COLO668 (cell line): ENCODE measurements around the gene MIA2.
A peak's percentile ranks its signal among the peaks of the same experiment; 100 is the strongest.
"Not testable (repeated sequence)": the region's sequence is repeated elsewhere in the genome, so short reads cannot be mapped to it uniquely, and the experiment has no call there.

Experiments
- DNase-seq: peaks from one replicate; lab custom pipeline; 2025; ENCODE audit not compliant: unreplicated experiment; lab: John Stamatoyannopoulos, UW

The MIA2 gene

GRCh38 chr14:39266525-39266870 lies 32.8 kb downstream of the MIA2 start:
- peak; percentile 85 for DNase-seq

DNA sequence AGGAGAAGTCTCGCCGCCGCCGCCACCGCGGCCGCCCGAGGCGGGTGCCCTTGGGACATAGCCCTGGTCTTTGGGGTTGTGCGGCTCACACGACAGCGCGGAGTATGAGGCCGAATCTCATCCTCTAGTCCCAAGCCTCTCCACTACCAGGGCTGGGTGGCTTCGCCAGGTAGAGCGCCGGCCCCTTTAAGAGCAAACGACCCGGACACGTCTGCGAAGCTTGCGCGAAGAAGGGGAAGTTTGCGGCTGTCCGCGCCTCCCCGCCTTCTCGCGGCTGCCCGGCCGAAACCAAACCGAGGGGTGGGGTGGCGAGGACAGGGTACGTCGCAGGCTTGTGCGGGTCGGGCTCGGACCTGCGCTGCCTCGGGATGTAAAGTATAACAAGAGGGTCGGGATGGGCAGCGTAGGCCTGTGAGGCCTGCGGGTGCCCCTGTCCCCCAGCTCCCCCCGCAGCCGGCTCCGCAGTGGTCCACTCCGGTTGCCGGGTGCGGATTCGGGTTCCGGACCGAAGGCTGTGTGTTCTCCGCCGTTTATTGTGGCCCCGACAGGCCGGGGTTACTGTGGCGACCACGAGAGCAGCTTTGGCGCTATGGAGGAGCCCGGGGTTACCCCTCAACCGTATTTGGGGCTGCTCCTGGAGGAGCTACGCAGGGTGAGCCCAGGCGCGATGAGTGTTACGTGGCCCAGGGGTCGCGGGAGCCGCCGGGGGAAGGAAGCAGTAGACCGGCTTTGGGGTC lies 33.3 kb downstream of the MIA2 start:
- peak; percentile 89 for DNase-seq

- no peak for DNase-seq
Observed at GRCh38 chr14:39267608-39268005, 33.9 kb downstream of the MIA2 start.

- peak; percentile 7 for DNase-seq
Observed at GRCh38 chr14:39268393-39268792, 34.7 kb downstream of the MIA2 start.

- no peak for DNase-seq
Observed at GRCh38 chr14:39272918-39273317, 39.2 kb downstream of the MIA2 start.

DNA sequence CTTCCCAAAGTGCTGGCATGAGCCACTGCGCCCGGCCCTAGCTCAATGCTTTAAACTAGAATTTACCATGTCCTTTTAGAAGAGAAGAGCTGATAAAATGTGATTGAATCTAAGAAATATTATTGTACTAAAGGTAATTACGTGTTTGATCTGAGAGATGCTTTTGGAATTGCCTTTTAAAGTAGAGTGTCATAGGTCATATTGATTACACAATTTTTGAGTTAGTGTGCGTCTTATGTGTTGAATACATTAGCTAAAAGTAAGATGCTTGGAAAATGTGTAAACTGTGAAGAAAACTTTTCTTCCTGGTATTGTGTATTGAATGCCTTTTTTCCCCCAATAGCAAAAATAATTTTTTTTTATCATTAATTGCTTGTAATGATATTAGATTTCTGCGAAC lies 41.7 kb downstream of the MIA2 start:
- no peak for DNase-seq

- no peak for DNase-seq
Observed at GRCh38 chr14:39276005-39276404, 42.3 kb downstream of the MIA2 start.

- no peak for DNase-seq
Observed at GRCh38 chr14:39276579-39277114, 42.9 kb downstream of the MIA2 start.

DNA sequence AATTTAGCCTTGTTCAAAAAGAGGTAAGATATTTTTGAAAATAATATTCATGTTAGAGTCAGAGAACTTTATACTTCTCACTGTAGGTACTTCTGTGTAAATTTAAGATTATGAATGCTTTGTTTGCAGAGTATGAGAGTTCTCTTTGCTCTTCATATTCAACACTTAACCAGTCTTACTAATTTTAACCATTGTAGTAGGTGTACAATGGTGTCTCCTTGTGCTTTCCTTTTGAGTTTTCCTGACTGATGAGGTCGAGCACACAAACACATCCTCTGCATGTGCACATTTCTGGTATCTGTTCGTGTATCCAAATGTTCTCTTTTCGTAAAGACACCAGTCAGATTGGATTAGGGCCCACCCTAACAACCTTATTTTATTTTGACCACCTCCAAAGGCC lies 45.8 kb downstream of the MIA2 start:
- no peak for DNase-seq

DNA sequence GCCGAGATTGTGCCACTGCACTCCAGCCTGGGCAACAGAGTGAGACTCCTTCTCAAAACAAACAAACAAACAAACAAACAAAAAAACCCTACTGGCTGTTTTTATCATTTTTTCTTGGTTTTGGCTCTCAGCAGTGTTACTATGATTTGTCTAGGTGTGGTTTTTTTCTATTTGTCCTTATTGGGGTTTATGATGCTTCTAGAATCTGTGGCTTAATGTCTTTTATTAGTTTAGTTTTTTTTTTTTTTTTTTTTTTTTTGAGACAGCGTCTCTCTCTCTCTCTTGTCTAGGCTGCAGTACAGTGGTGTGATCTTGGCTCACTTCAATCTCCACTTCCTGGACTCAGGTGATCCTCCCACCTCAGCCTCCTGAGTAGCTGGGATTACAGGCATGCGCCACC lies 47.0 kb downstream of the MIA2 start:
- DNase-seq, result not testable (repeated sequence)

DNA sequence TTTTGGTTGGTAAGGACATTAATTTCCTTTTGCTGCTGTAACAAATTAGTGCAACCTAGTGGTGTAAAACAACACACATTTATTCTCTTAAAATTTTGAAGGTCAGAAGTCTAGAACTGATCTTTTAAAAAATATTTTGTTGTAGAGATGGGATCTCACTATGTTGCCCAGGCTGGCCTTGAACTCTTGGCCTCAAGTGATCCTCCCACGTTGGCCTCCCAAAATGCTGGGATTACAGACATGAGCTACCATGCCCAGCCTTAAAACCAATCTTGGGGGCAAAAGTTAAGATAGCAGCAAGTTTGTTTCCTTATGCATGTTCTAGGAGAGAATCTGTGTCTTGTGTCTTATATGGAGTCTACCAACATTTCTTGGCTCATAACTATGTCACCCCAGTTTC lies 55.8 kb downstream of the MIA2 start:
- no peak for DNase-seq

GRCh38 chr14:39291701-39292100 lies 58.0 kb downstream of the MIA2 start:
- DNase-seq, result no peak

GRCh38 chr14:39293629-39294028 lies 59.9 kb downstream of the MIA2 start:
- no peak for DNase-seq

GRCh38 chr14:39300389-39300788 lies 66.7 kb downstream of the MIA2 start:
- not testable (repeated sequence) for DNase-seq

DNA sequence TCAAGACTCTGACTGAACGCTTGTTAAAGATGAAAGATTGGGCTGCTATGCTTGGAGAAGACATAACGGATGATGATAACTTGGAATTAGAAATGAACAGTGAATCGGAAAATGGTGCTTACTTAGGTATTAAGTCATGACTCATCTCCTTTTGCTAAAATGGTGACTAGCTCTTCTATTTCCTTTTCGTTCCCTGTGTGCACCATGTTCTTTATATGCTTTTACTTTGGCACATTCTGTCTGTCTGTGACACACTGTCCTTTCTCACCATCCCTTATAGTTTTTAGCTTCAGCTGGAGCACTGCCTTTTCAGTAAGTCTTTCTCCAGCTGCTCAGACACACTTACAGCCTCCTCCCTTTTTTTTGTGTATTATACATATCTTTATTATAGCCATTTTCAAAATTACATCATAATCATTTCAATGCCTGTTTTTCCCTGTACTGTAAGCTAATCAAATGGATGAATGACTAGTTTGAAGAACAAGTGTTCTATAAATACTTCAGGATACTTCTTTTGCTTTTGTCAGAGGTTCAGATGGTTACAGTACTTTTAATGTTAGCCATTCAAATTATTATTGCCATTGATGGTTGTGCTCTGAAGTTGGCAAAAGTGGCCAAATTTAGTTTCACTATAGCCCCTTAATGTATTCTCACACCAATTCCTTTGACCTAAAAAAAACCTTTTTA lies 68.6 kb downstream of the MIA2 start:
- DNase-seq, result no peak

GRCh38 chr14:39303115-39303514 lies 69.4 kb downstream of the MIA2 start:
- no peak for DNase-seq

DNA sequence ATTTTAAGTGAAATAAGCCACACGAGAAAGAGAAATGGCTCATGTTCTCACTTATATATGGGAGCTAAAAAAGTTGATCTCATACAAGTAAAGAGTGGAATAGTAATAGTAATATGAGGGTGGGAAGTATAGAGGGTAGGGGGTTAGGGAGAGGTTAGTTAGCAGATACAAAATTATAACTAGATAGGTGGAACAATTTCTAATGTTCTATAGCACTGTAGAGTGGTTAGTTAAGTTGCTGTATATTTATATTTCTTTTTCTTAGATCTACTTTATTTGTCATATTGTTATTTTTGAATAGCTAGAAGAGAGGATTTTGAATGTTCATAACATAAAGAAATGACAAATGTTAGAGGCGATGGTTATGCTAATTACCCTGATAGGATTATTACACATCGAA lies 74.1 kb downstream of the MIA2 start:
- DNase-seq, result no peak

GRCh38 chr14:39310051-39310450 lies 76.3 kb downstream of the MIA2 start:
- DNase-seq, result no peak

DNA sequence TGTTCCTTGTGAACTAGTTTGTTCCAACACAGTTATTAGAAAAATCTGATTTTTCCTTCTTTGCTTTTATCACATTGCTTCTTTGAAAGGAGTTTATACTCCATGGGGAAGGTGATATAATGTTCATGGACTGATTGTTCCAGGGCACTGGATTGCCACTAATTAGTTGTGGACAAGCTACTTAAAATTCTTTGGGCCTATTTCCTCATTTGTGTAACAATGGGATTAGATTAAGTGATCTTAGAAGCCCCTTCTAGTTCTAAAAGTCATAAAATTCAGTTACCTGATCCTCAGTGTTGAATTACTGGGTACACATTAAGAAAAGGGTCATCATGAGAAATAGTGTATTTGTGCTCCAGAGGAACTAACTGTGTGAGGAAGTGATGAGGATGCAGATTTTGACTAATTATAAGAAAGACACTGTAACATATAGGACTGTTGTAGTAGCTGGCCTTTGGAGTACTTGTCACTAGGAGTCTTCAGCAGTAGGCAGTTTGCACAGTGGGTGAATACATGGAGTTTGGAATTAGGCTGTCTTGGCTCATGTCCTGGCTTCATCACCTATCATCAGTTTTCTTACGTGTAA lies 82.2 kb downstream of the MIA2 start:
- DNase-seq, result no peak

- no peak for DNase-seq
Observed at GRCh38 chr14:39316830-39317553, 83.3 kb downstream of the MIA2 start.

DNA sequence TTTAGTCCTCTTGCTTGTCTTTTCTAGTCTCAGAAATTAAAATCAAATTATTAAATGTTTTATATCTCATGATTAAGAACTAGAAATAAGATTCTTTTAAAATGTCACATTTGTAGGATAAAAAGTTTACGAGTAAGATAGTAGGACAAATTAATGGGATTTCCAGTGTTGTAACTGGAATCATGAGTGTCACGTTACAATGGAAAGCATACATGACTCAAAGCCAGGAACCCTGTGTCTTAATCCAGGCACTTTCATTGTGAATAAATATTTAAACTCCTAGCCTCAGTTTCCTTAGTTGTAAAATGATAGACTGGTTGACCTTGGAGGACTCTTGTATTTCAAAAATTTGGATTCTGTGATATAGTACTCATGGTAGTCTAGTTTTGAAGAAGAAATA lies 84.9 kb downstream of the MIA2 start:
- no peak for DNase-seq

DNA sequence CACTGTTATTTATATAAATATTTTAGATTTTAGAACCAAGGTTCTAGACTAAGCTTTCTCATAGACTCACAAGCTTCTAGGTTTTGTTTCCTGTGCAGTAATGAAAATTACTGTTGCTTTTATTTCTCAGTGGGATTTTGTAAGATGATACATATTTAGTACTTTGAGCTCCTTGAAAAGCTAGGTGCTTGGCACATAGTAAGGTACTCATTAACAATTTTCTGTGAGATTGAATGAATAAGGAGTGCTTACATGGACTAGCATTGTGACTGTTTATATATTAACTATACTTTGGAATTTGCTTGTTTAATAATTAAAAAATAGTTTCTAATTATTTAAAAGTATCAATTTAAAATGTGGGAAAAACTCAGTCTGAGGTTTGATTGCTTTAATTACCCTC lies 85.7 kb downstream of the MIA2 start:
- no peak for DNase-seq
